8988T (cell line): ENCODE results near the gene ETV5.
"Not testable (repeated sequence)": the region's sequence is repeated elsewhere in the genome, so short reads cannot be mapped to it uniquely, and the experiment has no call there.

ENCODE experiments used
- DNase-seq: peaks from one replicate; pipeline ENCODE4 v3.0.0; 2011

ETV5 gene

GRCh38 chr3:186060222-186060621 lies 48.7 kb downstream of the ETV5 start:
- DNase-seq, result no peak

- DNase-seq, result no peak
Observed at GRCh38 chr3:186059192-186059591, 49.7 kb downstream of the ETV5 start.

GRCh38 chr3:186058225-186058624 lies 50.7 kb downstream of the ETV5 start:
- no peak for DNase-seq

- DNase-seq, result no peak
Observed at GRCh38 chr3:186057594-186057993, 51.3 kb downstream of the ETV5 start.

- DNase-seq, result no peak
Observed at GRCh38 chr3:186054792-186055352, 54.0 kb downstream of the ETV5 start.

GRCh38 chr3:186053954-186054791 lies 54.7 kb downstream of the ETV5 start:
- DNase-seq, result no peak

- no peak for DNase-seq
Observed at GRCh38 chr3:186052096-186052840, 56.6 kb downstream of the ETV5 start.

- no peak for DNase-seq
Observed at GRCh38 chr3:186049001-186049400, 59.9 kb downstream of the ETV5 start.

- DNase-seq, result no peak
Observed at GRCh38 chr3:186048119-186048518, 60.8 kb downstream of the ETV5 start.

- no peak for DNase-seq
Observed at GRCh38 chr3:186046838-186047237, 62.1 kb downstream of the ETV5 start.

GRCh38 chr3:186044968-186045367 lies 63.9 kb downstream of the ETV5 start:
- no peak for DNase-seq

- DNase-seq, result no peak
Observed at GRCh38 chr3:186044427-186044826, 64.5 kb downstream of the ETV5 start.

GRCh38 chr3:186042521-186043202 lies 66.2 kb downstream of the ETV5 start:
- no peak for DNase-seq

GRCh38 chr3:186042036-186042435 lies 66.9 kb downstream of the ETV5 start:
- DNase-seq, result no peak

GRCh38 chr3:186038360-186038759 lies 70.5 kb downstream of the ETV5 start:
- no peak for DNase-seq

- DNase-seq, result no peak
Observed at GRCh38 chr3:186035277-186035676, 73.6 kb downstream of the ETV5 start.

GRCh38 chr3:186032321-186032720 lies 76.6 kb downstream of the ETV5 start:
- DNase-seq, result no peak

- DNase-seq, result not testable (repeated sequence)
Observed at GRCh38 chr3:186025993-186026392, 82.9 kb downstream of the ETV5 start.

GRCh38 chr3:186025161-186025560 lies 83.7 kb downstream of the ETV5 start:
- DNase-seq, result no peak

GRCh38 chr3:186024210-186024609 lies 84.7 kb downstream of the ETV5 start:
- DNase-seq, result no peak

GRCh38 chr3:186022931-186023330 lies 86.0 kb downstream of the ETV5 start:
- no peak for DNase-seq

GRCh38 chr3:186021673-186022362 lies 87.1 kb downstream of the ETV5 start:
- DNase-seq, result no peak

- DNase-seq, result not testable (repeated sequence)
Observed at GRCh38 chr3:186021250-186021649, 87.6 kb downstream of the ETV5 start.
